ENCODE results near the gene TBX10.

DNA sequence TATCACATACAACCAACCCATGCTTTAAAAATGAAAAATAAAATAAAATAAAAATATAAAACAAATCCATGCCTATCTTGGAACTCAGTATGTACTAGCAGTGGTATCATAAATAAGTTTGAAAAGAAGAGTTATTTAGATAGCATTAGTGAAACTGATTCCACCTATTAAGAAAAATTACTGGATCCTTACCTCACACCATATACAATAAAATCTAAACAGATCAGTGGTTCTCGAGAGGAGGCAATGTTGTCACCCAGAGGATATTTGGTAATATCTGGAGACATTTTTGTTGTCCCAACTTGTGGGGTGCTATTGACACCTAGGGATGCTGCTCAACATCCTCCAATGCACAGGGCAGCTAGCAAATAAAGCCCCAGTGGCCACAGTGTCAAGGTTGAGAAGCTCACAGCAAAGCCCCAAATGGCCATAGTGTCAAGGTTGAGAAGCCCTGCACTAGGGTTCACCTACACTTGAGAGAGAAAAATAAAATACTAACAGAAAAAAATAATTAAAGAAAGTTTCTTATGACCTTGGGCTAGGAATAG, 42.7 kb downstream of the TBX10 start:
- TF ChIP-seq CTCF (optimal IDR thresholded peaks at IDR 0.05 in 1 of 3, IDR thresholded peaks at IDR 0.05 in 1 of 3, conservative IDR thresholded peaks at IDR 0.05 in 1 of 3; ENCODE audit: extremely low read depth in 1 of 3, insufficient read depth in 2 of 3, low read length in 3 of 3) (no peak), EZH2 (IDR thresholded peaks at IDR 0.05; ENCODE audit: low read length) (no peak)

Data from keratinocyte (primary cell).